ENCODE measurements around the gene DCAF11. TPM values are rescaled to one million over a fixed set of nuclear protein-coding genes. Genes with fewer than 3 reads are reported as not detected.

DCAF11 gene
- total RNA-seq, 1 experiment from 2014 or later: 45.5 TPM

- no peaks in the 10 kb centered on the region for H3K9me3 ChIP-seq (ENCODE audit: low read depth, low read length, poor library complexity, severe bottlenecking)
- ChIA-PET CTCF (interaction anchor here (0.7 kb wide), 1 partner anchor 16 kb away, joined by 11 read pairs; no protein-coding TSS in a partner anchor), POLR2A (ENCODE audit: low non-redundant PET) (interaction anchor here (1.1 to 1.6 kb wide), 2 partner anchors 8 to 13 kb away, joined by 5 read pairs; partner anchors contain the start of genes DCAF11, NRL and PCK2)
- H3K36me3 ChIP-seq (ENCODE audit: insufficient read depth, low read length, poor library complexity, severe bottlenecking): peaks cover 6% of the 10 kb centered on the region
- no peaks in the 10 kb centered on the region for H3K27me3 ChIP-seq (replicated peaks; ENCODE audit: insufficient read depth, low read depth, low read length, poor library complexity)
- intact Hi-C loops (cut with micrococcal nuclease; ENCODE audit: unreplicated experiment): loop anchor here (5.0 kb wide), 1 partner anchor 49 kb away; no protein-coding TSS in a partner anchor
- H3K27ac ChIP-seq (ENCODE audit: low read depth, low read length, poor library complexity, severe bottlenecking): no peak overlapping the region
- BruUV-seq (replicated peaks): no TSS peak
- H3K4me1 ChIP-seq (ENCODE audit: insufficient read depth, low read length, poor library complexity, severe bottlenecking): no peaks in the 10 kb centered on the region
- no peak for DNase-seq (ENCODE audit: low spot score)
- no peak overlapping the region for H3K4me3 ChIP-seq (ENCODE audit: low read depth, low read length, poor library complexity, severe bottlenecking)
- no peak for TF ChIP-seq EZH2 (IDR thresholded peaks at IDR 0.05; ENCODE audit: borderline replicate concordance, low read depth, low read length, poor library complexity, severe bottlenecking)
- no peak for TF ChIP-seq CTCF (conservative IDR thresholded peaks at IDR 0.05; ENCODE audit: low read depth, low read length)
Measured at GRCh38 chr14:24106672-24107271, 7.8 kb upstream of the DCAF11 start.

- ChIA-PET CTCF (interaction anchor here (0.6 to 2.1 kb wide), 8 partner anchors 14 to 476 kb away, joined by 3 to 57 read pairs (median 4); partner anchors contain the start of genes PCK2 and PSME2), POLR2A (ENCODE audit: low non-redundant PET) (interaction anchor here (0.8 kb wide), 1 partner anchor 14 kb away, joined by 3 read pairs; the partner anchor contains the start of gene PCK2)
- TF ChIP-seq EZH2 (IDR thresholded peaks at IDR 0.05; ENCODE audit: borderline replicate concordance, low read depth, low read length, poor library complexity, severe bottlenecking) (no peak), CTCF (conservative IDR thresholded peaks at IDR 0.05; ENCODE audit: low read depth, low read length) (no peak)
- H3K4me3 ChIP-seq (ENCODE audit: low read depth, low read length, poor library complexity, severe bottlenecking): no peak overlapping the region
- BruUV-seq (replicated peaks): no TSS peak
- no peak overlapping the region for H3K27ac ChIP-seq (ENCODE audit: low read depth, low read length, poor library complexity, severe bottlenecking)
- no peaks in the 10 kb centered on the region for H3K36me3 ChIP-seq (ENCODE audit: insufficient read depth, low read length, poor library complexity, severe bottlenecking)
- peaks cover 2% of the 10 kb centered on the region for H3K4me1 ChIP-seq (ENCODE audit: insufficient read depth, low read length, poor library complexity, severe bottlenecking)
- intact Hi-C loops (cut with micrococcal nuclease; ENCODE audit: unreplicated experiment): loop anchor here (2.0 to 5.0 kb wide), 2 partner anchors 51 to 94 kb away; no protein-coding TSS in a partner anchor
- DNase-seq (ENCODE audit: low spot score): no peak
- H3K9me3 ChIP-seq (ENCODE audit: low read depth, low read length, poor library complexity, severe bottlenecking): no peaks in the 10 kb centered on the region
- H3K27me3 ChIP-seq (replicated peaks; ENCODE audit: insufficient read depth, low read depth, low read length, poor library complexity): no peaks in the 10 kb centered on the region
Measured at GRCh38 chr14:24108336-24108874, 6.2 kb upstream of the DCAF11 start.

GRCh38 chr14:24110060-24110459 lies 4.5 kb upstream of the DCAF11 start:
- H3K4me1 ChIP-seq (ENCODE audit: insufficient read depth, low read length, poor library complexity, severe bottlenecking): peaks cover 5% of the 10 kb centered on the region
- no peak for TF ChIP-seq EZH2 (IDR thresholded peaks at IDR 0.05; ENCODE audit: borderline replicate concordance, low read depth, low read length, poor library complexity, severe bottlenecking)
- H3K9me3 ChIP-seq (ENCODE audit: low read depth, low read length, poor library complexity, severe bottlenecking): no peaks in the 10 kb centered on the region
- H3K4me3 ChIP-seq (ENCODE audit: low read depth, low read length, poor library complexity, severe bottlenecking): no peak overlapping the region
- POLR2A ChIA-PET (ENCODE audit: low non-redundant PET): no interaction called here
- H3K36me3 ChIP-seq (ENCODE audit: insufficient read depth, low read length, poor library complexity, severe bottlenecking): no peaks in the 10 kb centered on the region
- BruUV-seq (replicated peaks): no TSS peak
- H3K27ac ChIP-seq (ENCODE audit: low read depth, low read length, poor library complexity, severe bottlenecking): no peak overlapping the region
- H3K27me3 ChIP-seq (replicated peaks; ENCODE audit: insufficient read depth, low read depth, low read length, poor library complexity): no peaks in the 10 kb centered on the region
- CTCF ChIA-PET: interaction anchor here (0.7 to 2.1 kb wide), 2 partner anchors 52 to 752 kb away, joined by 3 to 57 read pairs; no protein-coding TSS in a partner anchor
- intact Hi-C loops (cut with micrococcal nuclease; ENCODE audit: unreplicated experiment): no loop called here
- no peak for DNase-seq (ENCODE audit: low spot score)
